Measurements from ENCODE around the gene EPN3.

The EPN3 gene

DNA sequence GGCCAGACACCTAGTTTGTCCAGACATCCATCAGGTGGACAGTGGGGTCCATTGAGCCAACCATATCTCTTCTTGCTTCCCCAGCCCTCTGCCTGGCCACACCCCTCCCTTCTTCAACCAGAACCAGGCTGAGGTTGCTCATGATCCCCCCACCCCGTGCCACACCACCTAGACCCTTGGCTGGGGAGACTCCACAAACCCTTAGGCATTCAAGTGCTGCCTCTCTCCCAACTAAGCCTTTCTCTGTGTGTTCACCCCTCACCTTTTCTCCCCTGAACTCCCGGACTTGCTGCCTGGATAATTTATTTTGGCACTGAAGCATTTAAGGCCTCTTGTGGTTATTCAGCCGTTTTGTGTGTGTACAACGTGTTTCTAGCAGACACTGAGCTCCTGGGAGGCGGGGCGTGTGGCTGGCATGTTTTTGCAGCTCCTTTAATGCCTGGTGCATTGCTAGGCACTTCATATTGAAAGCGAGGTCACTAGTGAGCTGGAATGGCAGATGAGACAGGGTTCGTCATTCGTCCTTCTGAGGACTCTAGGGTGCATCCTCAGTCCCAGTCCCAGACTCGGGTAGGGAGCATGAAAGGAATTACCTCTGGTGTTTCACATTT lies 56.7 kb downstream of the EPN3 start:
- DNase-seq (ENCODE audit: low spot score), result no peak

DNA sequence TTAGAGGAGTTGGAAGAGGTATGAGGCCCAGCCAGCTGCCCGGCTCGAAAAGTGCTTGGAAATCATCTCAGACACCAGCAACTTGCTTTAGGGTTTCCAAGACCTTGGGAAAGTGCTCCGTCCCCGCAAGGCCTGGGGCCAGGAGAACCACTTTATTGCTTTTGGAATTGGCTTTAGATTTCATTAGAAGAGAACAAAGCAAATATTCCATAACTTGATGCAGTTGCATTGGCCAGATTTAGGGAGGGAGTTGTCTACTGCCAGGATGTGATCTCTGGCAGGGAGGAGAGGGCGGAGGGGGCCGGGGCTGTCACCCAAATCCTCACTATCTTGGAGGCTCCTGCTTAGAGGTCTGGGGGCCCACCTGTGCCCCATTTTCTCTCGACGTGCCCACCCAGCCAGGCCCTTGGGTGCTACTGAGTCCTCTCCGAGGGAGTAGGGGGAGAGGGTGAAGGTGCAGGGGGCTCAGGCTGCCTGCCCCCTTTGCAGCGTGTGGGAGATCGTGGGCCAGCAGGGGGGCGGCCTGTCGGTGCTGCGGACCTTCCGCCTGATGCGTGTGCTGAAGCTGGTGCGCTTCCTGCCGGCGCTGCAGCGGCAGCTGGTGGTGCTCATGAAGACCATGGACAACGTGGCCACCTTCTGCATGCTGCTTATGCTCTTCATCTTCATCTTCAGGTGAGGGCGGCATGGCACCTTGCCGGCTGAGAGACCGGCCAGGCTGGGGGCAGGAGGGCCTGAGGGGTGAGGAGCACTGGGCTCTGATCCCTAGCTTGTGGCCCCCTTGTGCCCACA lies 58.6 kb downstream of the EPN3 start:
- no peak for DNase-seq (ENCODE audit: low spot score)

DNA sequence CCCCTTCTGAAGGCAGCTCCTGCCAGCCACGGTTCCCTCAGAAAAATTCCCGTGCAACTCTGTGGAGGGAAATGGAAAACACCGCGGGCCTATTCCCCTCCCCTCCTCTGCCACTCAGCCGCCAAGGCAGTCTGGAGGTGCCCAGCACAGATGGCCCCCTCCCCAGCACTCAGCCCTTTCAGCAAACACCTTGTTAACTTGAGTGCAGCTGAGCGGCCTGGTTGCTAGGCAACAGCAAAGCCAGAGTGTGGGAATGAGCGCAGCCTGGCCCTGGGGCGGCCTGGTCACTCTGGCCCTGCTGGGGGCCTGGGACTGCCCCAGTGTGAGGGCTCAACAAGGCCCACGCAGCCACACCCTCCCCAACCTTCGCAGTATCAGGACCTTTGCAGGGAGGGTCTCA lies 60.8 kb downstream of the EPN3 start:
- DNase-seq (ENCODE audit: low spot score), result no peak
